H4 (cell line): ENCODE measurements around the gene CDC42SE1. TPM values are rescaled to one million over a fixed set of nuclear protein-coding genes. Genes with fewer than 3 reads are reported as not detected.
A peak's percentile ranks its signal among the peaks of the same experiment; 100 is the strongest.
"Not testable (repeated sequence)": the region's sequence is repeated elsewhere in the genome, so short reads cannot be mapped to it uniquely, and the experiment has no call there.

Experiments used
- DNase-seq: peaks from one replicate; pipeline ENCODE4 v3.0.0-alpha.2; 2015; ENCODE audit warnings: low spot score
- total RNA-seq: library from RNA; depleted of rRNA; stranded (reverse); fragments of >200 nt; shearing (Covaris generic); gene quantifications from 2 replicates; pipeline ENCODE4 v1.2.3, GENCODE V29; 2014; rRNA removed

The CDC42SE1 gene
- total RNA-seq: 46.8 and 49.5 TPM in 2 replicates

GRCh38 chr1:151059109-151060006 is at the start of gene CDC42SE1:
Gene CDC42SE1 (minus strand): TSS chr1:151059622. CDS start chr1:151055730, 3,892 bp downstream.
- peak; percentile 85 for DNase-seq

GRCh38 chr1:151108331-151108730 is 48.9 kb upstream of the CDC42SE1 start:
- no peak for DNase-seq

- DNase-seq: no peak
Measured at GRCh38 chr1:151106894-151107293, 47.5 kb upstream of the CDC42SE1 start.

- no peak for DNase-seq
Measured at GRCh38 chr1:151104630-151105029, 45.2 kb upstream of the CDC42SE1 start.

- no peak for DNase-seq
Measured at GRCh38 chr1:151098126-151098525, 38.7 kb upstream of the CDC42SE1 start.

GRCh38 chr1:151097426-151097825 is 38.0 kb upstream of the CDC42SE1 start:
- not testable (repeated sequence) for DNase-seq

GRCh38 chr1:151085953-151086559 is 26.6 kb upstream of the CDC42SE1 start:
- no peak for DNase-seq

- no peak for DNase-seq
Measured at GRCh38 chr1:151072224-151072623, 12.8 kb upstream of the CDC42SE1 start.

- peak; percentile 90 for DNase-seq
Measured at GRCh38 chr1:151070474-151071276, 11.3 kb upstream of the CDC42SE1 start, which contains the start of gene GABPB2. Gene GABPB2 (plus strand): TSS chr1:151070761. CDS start chr1:151088190, 17,429 bp downstream.

- no peak for DNase-seq
Measured at GRCh38 chr1:151069103-151069486, 9.7 kb upstream of the CDC42SE1 start.

- DNase-seq: no peak
Measured at GRCh38 chr1:151067185-151067584, 7.8 kb upstream of the CDC42SE1 start.

GRCh38 chr1:151065089-151065645 is 5.7 kb upstream of the CDC42SE1 start:
- DNase-seq: no peak

GRCh38 chr1:151062741-151063371 is 3.4 kb upstream of the CDC42SE1 start:
- DNase-seq: peak; percentile 80

- no peak for DNase-seq
Measured at GRCh38 chr1:151061704-151062103, 2.3 kb upstream of the CDC42SE1 start.

GRCh38 chr1:151060657-151061421 is 1.4 kb upstream of the CDC42SE1 start:
- peak; percentile 55 for DNase-seq

- peak; percentile 78 for DNase-seq
Measured at GRCh38 chr1:151060007-151060656, 710 bp upstream of the CDC42SE1 start, which contains the start of gene MLLT11. Gene MLLT11 (plus strand): TSS chr1:151060397. CDS start chr1:151067225, 6,828 bp downstream.

- no peak for DNase-seq
Measured at GRCh38 chr1:151058692-151059091, 730 bp downstream of the CDC42SE1 start.

- DNase-seq: no peak
Measured at GRCh38 chr1:151056149-151056548, 3.3 kb downstream of the CDC42SE1 start.

GRCh38 chr1:151055581-151055980 is 3.8 kb downstream of the CDC42SE1 start:
- DNase-seq: no peak
